ENCODE data around the gene ITGAD. TPM values are rescaled to one million over a fixed set of nuclear protein-coding genes. Genes with fewer than 3 reads are reported as not detected.

Gene ITGAD
- polyA plus RNA-seq, 1 of the 3 experiments (the other 2 are of a cell fraction), result not detected

DNA sequence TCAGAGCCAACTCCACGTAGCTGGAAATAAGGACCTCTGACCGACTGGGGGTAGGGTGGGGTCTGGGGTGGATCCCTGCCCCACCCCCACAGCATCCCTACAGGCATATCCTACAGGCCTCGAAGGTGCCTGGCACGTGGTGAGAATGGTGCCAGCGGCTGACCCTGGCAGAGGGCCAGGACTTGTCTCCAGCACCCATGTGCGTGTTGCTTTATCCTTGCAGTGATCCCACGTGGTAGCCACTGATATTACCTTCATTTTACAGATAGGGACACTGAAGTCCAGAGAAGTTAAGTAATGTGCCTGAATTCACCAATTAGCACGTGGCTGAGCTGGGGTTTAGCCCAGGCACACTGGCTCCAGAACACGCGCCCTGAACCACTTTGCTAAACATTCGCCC, 8.3 kb downstream of the ITGAD start:
- H4K20me1 ChIP-seq (ENCODE audit: insufficient read depth), result no peaks in the 10 kb centered on the region
- CTCF ChIA-PET, result interaction anchor here (1.2 kb wide), 1 partner anchor 19 kb away, joined by 3 read pairs; no protein-coding TSS in a partner anchor

DNA sequence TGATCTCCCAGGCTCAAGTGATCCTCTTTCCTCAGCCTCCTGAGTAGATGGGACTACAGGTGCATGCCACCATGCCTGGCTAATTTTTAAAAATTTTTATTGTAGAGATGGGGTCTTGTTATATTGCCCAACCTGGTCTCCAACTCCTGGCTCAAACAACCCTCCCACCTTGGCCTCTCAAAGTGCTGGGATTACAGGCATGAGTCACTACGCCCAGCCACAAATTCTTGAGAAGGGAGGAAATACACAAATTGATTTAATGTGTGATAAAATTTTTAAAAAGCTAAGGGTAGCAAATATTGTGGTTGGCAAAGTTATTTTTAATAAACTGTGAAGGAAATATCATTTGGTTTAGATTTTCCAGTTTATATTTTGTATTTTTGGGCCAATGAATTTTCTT, 9.6 kb downstream of the ITGAD start:
- TF ChIP-seq FOSL2 (IDR thresholded peaks at IDR 0.05; ENCODE audit: borderline replicate concordance, low read depth) (peak; percentile 66), CHD2 (IDR thresholded peaks at IDR 0.05; ENCODE audit: low read length, partially characterized antibody) (no peak), RFX5 (IDR thresholded peaks at IDR 0.05; ENCODE audit: low read length) (no peak), GATA2 (CRISPR knock-in tag; IDR thresholded peaks at IDR 0.05) (no peak), MXI1 (IDR thresholded peaks at IDR 0.05; ENCODE audit: low read depth, low read length) (no peak), FOXJ3 (CRISPR knock-in tag; IDR thresholded peaks at IDR 0.05) (no peak), MEF2A (IDR thresholded peaks at IDR 0.05; ENCODE audit: borderline replicate concordance, low read depth) (no peak), JUND (IDR thresholded peaks at IDR 0.05) (peak; percentile 52), EP300 (IDR thresholded peaks at IDR 0.05; ENCODE audit: borderline replicate concordance in 1 of 2, low read depth in 1 of 2, low read length in 1 of 2) (no peak), NFIC (IDR thresholded peaks at IDR 0.05; ENCODE audit: borderline replicate concordance) (no peak), ELF1 (IDR thresholded peaks at IDR 0.05) (no peak), TAF1 (IDR thresholded peaks at IDR 0.05; ENCODE audit: borderline replicate concordance, low read depth, low read length) (no peak), RCOR1 (IDR thresholded peaks at IDR 0.05; ENCODE audit: low read length) (no peak), TCF12 (IDR thresholded peaks at IDR 0.05) (peak; percentile 30; the same call in 1 of the 2 replicates), GABPA (IDR thresholded peaks at IDR 0.05; ENCODE audit: low read depth) (no peak), YY1 (IDR thresholded peaks at IDR 0.05; ENCODE audit: low read depth) (no peak), POLR2AphosphoS5 (IDR thresholded peaks at IDR 0.05; ENCODE audit: low read depth, low read length) (no peak)
- TF ChIP-seq, protein P1, sequence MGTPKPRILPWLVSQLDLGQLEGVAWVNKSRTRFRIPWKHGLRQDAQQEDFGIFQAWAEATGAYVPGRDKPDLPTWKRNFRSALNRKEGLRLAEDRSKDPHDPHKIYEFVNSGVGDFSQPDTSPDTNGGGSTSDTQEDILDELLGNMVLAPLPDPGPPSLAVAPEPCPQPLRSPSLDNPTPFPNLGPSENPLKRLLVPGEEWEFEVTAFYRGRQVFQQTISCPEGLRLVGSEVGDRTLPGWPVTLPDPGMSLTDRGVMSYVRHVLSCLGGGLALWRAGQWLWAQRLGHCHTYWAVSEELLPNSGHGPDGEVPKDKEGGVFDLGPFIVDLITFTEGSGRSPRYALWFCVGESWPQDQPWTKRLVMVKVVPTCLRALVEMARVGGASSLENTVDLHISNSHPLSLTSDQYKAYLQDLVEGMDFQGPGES (IDR thresholded peaks at IDR 0.05; ENCODE audit: low read depth, low read length), result no peak
- TF ChIP-seq, protein P2, sequence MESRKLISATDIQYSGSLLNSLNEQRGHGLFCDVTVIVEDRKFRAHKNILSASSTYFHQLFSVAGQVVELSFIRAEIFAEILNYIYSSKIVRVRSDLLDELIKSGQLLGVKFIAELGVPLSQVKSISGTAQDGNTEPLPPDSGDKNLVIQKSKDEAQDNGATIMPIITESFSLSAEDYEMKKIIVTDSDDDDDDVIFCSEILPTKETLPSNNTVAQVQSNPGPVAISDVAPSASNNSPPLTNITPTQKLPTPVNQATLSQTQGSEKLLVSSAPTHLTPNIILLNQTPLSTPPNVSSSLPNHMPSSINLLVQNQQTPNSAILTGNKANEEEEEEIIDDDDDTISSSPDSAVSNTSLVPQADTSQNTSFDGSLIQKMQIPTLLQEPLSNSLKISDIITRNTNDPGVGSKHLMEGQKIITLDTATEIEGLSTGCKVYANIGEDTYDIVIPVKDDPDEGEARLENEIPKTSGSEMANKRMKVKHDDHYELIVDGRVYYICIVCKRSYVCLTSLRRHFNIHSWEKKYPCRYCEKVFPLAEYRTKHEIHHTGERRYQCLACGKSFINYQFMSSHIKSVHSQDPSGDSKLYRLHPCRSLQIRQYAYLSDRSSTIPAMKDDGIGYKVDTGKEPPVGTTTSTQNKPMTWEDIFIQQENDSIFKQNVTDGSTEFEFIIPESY (IDR thresholded peaks at IDR 0.05; ENCODE audit: borderline replicate concordance, low read depth), result no peak
- TF ChIP-seq, protein P3, sequence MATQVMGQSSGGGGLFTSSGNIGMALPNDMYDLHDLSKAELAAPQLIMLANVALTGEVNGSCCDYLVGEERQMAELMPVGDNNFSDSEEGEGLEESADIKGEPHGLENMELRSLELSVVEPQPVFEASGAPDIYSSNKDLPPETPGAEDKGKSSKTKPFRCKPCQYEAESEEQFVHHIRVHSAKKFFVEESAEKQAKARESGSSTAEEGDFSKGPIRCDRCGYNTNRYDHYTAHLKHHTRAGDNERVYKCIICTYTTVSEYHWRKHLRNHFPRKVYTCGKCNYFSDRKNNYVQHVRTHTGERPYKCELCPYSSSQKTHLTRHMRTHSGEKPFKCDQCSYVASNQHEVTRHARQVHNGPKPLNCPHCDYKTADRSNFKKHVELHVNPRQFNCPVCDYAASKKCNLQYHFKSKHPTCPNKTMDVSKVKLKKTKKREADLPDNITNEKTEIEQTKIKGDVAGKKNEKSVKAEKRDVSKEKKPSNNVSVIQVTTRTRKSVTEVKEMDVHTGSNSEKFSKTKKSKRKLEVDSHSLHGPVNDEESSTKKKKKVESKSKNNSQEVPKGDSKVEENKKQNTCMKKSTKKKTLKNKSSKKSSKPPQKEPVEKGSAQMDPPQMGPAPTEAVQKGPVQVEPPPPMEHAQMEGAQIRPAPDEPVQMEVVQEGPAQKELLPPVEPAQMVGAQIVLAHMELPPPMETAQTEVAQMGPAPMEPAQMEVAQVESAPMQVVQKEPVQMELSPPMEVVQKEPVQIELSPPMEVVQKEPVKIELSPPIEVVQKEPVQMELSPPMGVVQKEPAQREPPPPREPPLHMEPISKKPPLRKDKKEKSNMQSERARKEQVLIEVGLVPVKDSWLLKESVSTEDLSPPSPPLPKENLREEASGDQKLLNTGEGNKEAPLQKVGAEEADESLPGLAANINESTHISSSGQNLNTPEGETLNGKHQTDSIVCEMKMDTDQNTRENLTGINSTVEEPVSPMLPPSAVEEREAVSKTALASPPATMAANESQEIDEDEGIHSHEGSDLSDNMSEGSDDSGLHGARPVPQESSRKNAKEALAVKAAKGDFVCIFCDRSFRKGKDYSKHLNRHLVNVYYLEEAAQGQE (IDR thresholded peaks at IDR 0.05; ENCODE audit: low read depth, low read length), result no peak
- DNase-seq, result no peak
- H3K9me3 ChIP-seq, result no peaks in the 10 kb centered on the region
- POLR2A ChIA-PET, result no interaction called here
- no peak overlapping the region for H3K4me3 ChIP-seq (ENCODE audit: low read depth in 2 of 2, low read length in 1 of 2)
- no peaks in the 10 kb centered on the region for H4K20me1 ChIP-seq (ENCODE audit: insufficient read depth)
- peaks cover 9% of the 10 kb centered on the region for H3F3A ChIP-seq (replicated peaks; ENCODE audit: insufficient read depth)
- H3K9me2 ChIP-seq, result no peaks in the 10 kb centered on the region
- H3K4me2 ChIP-seq, result peak overlapping the region; percentile 88
- H3K27me3 ChIP-seq (ENCODE audit: insufficient read depth), result no peaks in the 10 kb centered on the region; the same call in 1 of the 2 replicates
- H3K4me1 ChIP-seq (ENCODE audit: control insufficient read depth in 1 of 2, insufficient read depth in 2 of 2, low read depth in 1 of 2, low read length in 1 of 2), result peaks cover 0 to 6% of the 10 kb centered on the region in 2 experiments; a peak in 1 of 4 replicates
- H3K9ac ChIP-seq, result no peak overlapping the region
- no peak overlapping the region for H2AFZ ChIP-seq (ENCODE audit: low read depth)
- CTCF ChIA-PET, result interaction anchor here (1.2 kb wide), 1 partner anchor 20 kb away, joined by 3 read pairs; no protein-coding TSS in a partner anchor
- 38% methylated on average over 1 of the region's 1 CpG for WGBS (ENCODE audit: low lambda C conversion rate)
- H3K27ac ChIP-seq (ENCODE audit: low read depth in 2 of 2, low read length in 1 of 2), result peak overlapping the region in 1 of 2 experiments; percentile 23; a peak in 1 of 4 replicates
- no peaks in the 10 kb centered on the region for H3K36me3 ChIP-seq (replicated peaks in 1 of 2; ENCODE audit: control insufficient read depth in 1 of 2, insufficient read depth in 2 of 2, low read length in 1 of 2)
- H3K79me2 ChIP-seq (ENCODE audit: insufficient read depth), result peaks cover 7% of the 10 kb centered on the region; the same call in 1 of the 2 replicates

More for the DNA sequence above, 8.3 kb downstream of the ITGAD start:
- POLR2A ChIA-PET, result no interaction called here
- H3K4me1 ChIP-seq (ENCODE audit: control insufficient read depth in 1 of 2, insufficient read depth in 2 of 2, low read depth in 1 of 2, low read length in 1 of 2), result peaks cover 0 to 6% of the 10 kb centered on the region in 2 experiments; a peak in 1 of 4 replicates
- H3K27ac ChIP-seq (ENCODE audit: low read depth in 2 of 2, low read length in 1 of 2), result no peak overlapping the region
- no peak overlapping the region for H3K4me2 ChIP-seq
- H3K79me2 ChIP-seq (ENCODE audit: insufficient read depth), result peaks cover 7% of the 10 kb centered on the region; the same call in 1 of the 2 replicates
- no peaks in the 10 kb centered on the region for H3K9me3 ChIP-seq
- no peak overlapping the region for H3K4me3 ChIP-seq (ENCODE audit: low read depth in 2 of 2, low read length in 1 of 2)
- H3K27me3 ChIP-seq (ENCODE audit: insufficient read depth), result no peaks in the 10 kb centered on the region; the same call in 1 of the 2 replicates
- no peak overlapping the region for H3K9ac ChIP-seq
- no peaks in the 10 kb centered on the region for H3K36me3 ChIP-seq (replicated peaks in 1 of 2; ENCODE audit: control insufficient read depth in 1 of 2, insufficient read depth in 2 of 2, low read length in 1 of 2)
- DNase-seq, result no peak
- WGBS (ENCODE audit: low lambda C conversion rate), result 67% methylated on average over 11 of the region's 11 CpGs
- peaks cover 9% of the 10 kb centered on the region for H3F3A ChIP-seq (replicated peaks; ENCODE audit: insufficient read depth)
- H2AFZ ChIP-seq (ENCODE audit: low read depth), result no peak overlapping the region
- no peaks in the 10 kb centered on the region for H3K9me2 ChIP-seq
- no peak for TF ChIP-seq SIN3A (IDR thresholded peaks at IDR 0.05; ENCODE audit: borderline replicate concordance, low read depth, low read length)
- TF ChIP-seq, protein P4, sequence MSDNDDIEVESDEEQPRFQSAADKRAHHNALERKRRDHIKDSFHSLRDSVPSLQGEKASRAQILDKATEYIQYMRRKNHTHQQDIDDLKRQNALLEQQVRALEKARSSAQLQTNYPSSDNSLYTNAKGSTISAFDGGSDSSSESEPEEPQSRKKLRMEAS (IDR thresholded peaks at IDR 0.05; ENCODE audit: low read depth), result peak; percentile 47; the same call in 1 of the 2 replicates

Measured in SK-N-SH (cell line).